ENCODE data around the gene CFAP74. TPM values are rescaled to one million over a fixed set of nuclear protein-coding genes. Genes with fewer than 3 reads are reported as not detected.

The CFAP74 gene
- polyA plus RNA-seq, 2 of the 4 experiments (the other 2 are of a cell fraction) = 0.03 to 0.04 TPM

GRCh38 chr1:2025491-2025981 lies 21.9 kb upstream of the CFAP74 start:
- Histone ChIP-seq H3K27ac (no peak overlapping the region), H3K4me3 (no peak overlapping the region), H3K9me3 (no peaks in the 10 kb centered on the region), H3K4me1 (no peaks in the 10 kb centered on the region), H3K4me2 (no peak overlapping the region)
- no peak for ATAC-seq
- no peak for FAIRE-seq
- TF ChIP-seq USF2 (IDR thresholded peaks at IDR 0.05) (no peak), HDAC2 (IDR thresholded peaks at IDR 0.05) (no peak), PHF8 (IDR thresholded peaks at IDR 0.05; ENCODE audit: borderline replicate concordance, low read depth) (no peak), POLR2A (IDR thresholded peaks at IDR 0.05; ENCODE audit: low read length) (no peak), MAFK (IDR thresholded peaks at IDR 0.05; ENCODE audit: partially characterized antibody) (no peak), SMC3 (IDR thresholded peaks at IDR 0.05) (no peak), CEBPB (IDR thresholded peaks at IDR 0.05) (no peak), ZFP36 (IDR thresholded peaks at IDR 0.05; ENCODE audit: borderline replicate concordance, partially characterized antibody) (no peak), FOSB (CRISPR knock-in tag; IDR thresholded peaks at IDR 0.05) (no peak), CBX2 (IDR thresholded peaks at IDR 0.05; ENCODE audit: borderline replicate concordance, low read depth) (no peak), GATA3 (IDR thresholded peaks at IDR 0.05; ENCODE audit: borderline replicate concordance) (no peak)
- TF ChIP-seq, protein P1, sequence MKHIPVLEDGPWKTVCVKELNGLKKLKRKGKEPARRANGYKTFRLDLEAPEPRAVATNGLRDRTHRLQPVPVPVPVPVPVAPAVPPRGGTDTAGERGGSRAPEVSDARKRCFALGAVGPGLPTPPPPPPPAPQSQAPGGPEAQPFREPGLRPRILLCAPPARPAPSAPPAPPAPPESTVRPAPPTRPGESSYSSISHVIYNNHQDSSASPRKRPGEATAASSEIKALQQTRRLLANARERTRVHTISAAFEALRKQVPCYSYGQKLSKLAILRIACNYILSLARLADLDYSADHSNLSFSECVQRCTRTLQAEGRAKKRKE (CRISPR knock-in tag; IDR thresholded peaks at IDR 0.05; ENCODE audit: low read depth) = no peak
- TF ChIP-seq, protein P2, sequence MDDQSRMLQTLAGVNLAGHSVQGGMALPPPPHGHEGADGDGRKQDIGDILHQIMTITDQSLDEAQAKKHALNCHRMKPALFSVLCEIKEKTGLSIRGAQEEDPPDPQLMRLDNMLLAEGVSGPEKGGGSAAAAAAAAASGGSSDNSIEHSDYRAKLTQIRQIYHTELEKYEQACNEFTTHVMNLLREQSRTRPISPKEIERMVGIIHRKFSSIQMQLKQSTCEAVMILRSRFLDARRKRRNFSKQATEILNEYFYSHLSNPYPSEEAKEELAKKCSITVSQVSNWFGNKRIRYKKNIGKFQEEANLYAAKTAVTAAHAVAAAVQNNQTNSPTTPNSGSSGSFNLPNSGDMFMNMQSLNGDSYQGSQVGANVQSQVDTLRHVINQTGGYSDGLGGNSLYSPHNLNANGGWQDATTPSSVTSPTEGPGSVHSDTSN (IDR thresholded peaks at IDR 0.05) = no peak
- ChIA-PET CTCF (interaction anchor here (0.5 to 0.8 kb wide), 2 partner anchors 21 to 1147 kb away, joined by 3 read pairs; no protein-coding TSS in a partner anchor), POLR2A (no interaction called here)
- DNase-seq (ENCODE audit: low read depth in 1 of 2, low spot score in 1 of 2) = no peak
- 69% methylated on average over 12 of the region's 39 CpGs for WGBS (ENCODE audit: missing lambda C conversion rate)

GRCh38 chr1:2024887-2025286 lies 21.3 kb upstream of the CFAP74 start:
- Histone ChIP-seq H3K4me2 (no peak overlapping the region), H3K4me3 (no peak overlapping the region), H3K27ac (no peak overlapping the region), H3K9me3 (no peaks in the 10 kb centered on the region), H3K4me1 (no peaks in the 10 kb centered on the region)
- no peak for DNase-seq (ENCODE audit: low read depth in 1 of 2, low spot score in 1 of 2)
- no peak for FAIRE-seq
- ChIA-PET CTCF (interaction anchor here (0.8 kb wide), 1 partner anchor 22 kb away, joined by 3 read pairs; no protein-coding TSS in a partner anchor), POLR2A (no interaction called here)
- no peak for ATAC-seq
- 66% methylated on average over 3 of the region's 18 CpGs for WGBS (ENCODE audit: missing lambda C conversion rate)
- no peak for TF ChIP-seq GATA3 (IDR thresholded peaks at IDR 0.05; ENCODE audit: borderline replicate concordance)
- no peak for TF ChIP-seq ESRRA (IDR thresholded peaks at IDR 0.05; ENCODE audit: borderline replicate concordance, low read length)
- no peak for TF ChIP-seq RNF2 (IDR thresholded peaks at IDR 0.05; ENCODE audit: borderline replicate concordance, low read depth)
- no peak for TF ChIP-seq TFCP2L1 (CRISPR knock-in tag; IDR thresholded peaks at IDR 0.05)
- no peak for TF ChIP-seq HOXB13 (CRISPR knock-in tag; IDR thresholded peaks at IDR 0.05; ENCODE audit: low read depth)
- no peak for TF ChIP-seq TP53 (CRISPR knock-in tag; IDR thresholded peaks at IDR 0.05)
- TF ChIP-seq HOXB5 (CRISPR knock-in tag; IDR thresholded peaks at IDR 0.05) = no peak
- no peak for TF ChIP-seq KDM5A (IDR thresholded peaks at IDR 0.05)
- TF ChIP-seq HES2 (IDR thresholded peaks at IDR 0.05) = no peak
- no peak for TF ChIP-seq EHF (CRISPR knock-in tag; IDR thresholded peaks at IDR 0.05)
- TF ChIP-seq NR3C1 (IDR thresholded peaks at IDR 0.05) = no peak
- TF ChIP-seq JUN (IDR thresholded peaks at IDR 0.05) = no peak
- no peak for TF ChIP-seq HDAC2 (IDR thresholded peaks at IDR 0.05)
- no peak for TF ChIP-seq CHD4 (IDR thresholded peaks at IDR 0.05; ENCODE audit: borderline replicate concordance)
